IMR-90 (cell line): ENCODE measurements around the gene COL15A1. TPM values are rescaled to one million over a fixed set of nuclear protein-coding genes. Genes with fewer than 3 reads are reported as not detected.

Experiments used
- ATAC-seq: fragments of 200-7000 bp; cut with Tn5 transposase; 2 replicates; pipeline ENCODE4 v1.9.1; 2020; ENCODE audit warnings: low read depth, mild to moderate bottlenecking, moderate library complexity
- BruUV-seq: library from RNA; stranded (reverse); fragments of 400-500 nt; replicated peaks from 2 replicates; lab custom pipeline; 2021; lab: Mats Ljungman, UMichigan
- CTCF ChIA-PET: fragments of 300-600 bp; formaldehyde crosslinking; extraction: SDS; loops from one replicate; lab custom pipeline; 2021; ENCODE audit warnings: antibody characterized with exemption; lab: Yijun Ruan, JAX
- POLR2A ChIA-PET: fragments of 300-600 bp; sonication (Branson Sonifier 250); formaldehyde crosslinking; loops from one replicate; lab custom pipeline; 2022; ENCODE audit warnings: antibody characterized with exemption; ENCODE audit not compliant: unreplicated experiment; lab: Charles Lee
- DNase-seq: peaks from one replicate; pipeline ENCODE4 v3.0.0; 2013
- H2AFZ ChIP-seq: replicated peaks from 2 replicates; pipeline ENCODE3; 2013; ENCODE audit warnings: low read length, mild to moderate bottlenecking; ENCODE audit not compliant: poor library complexity
- H2AK5ac ChIP-seq: 2 replicates; pipeline ENCODE4 v1.6.1; 2013; ENCODE audit warnings: low read depth, low read length, inconsistent platforms
- H2AK9ac ChIP-seq: replicated peaks from 2 replicates; pipeline ENCODE3; 2013; ENCODE audit warnings: mild to moderate bottlenecking, low read depth, low read length, moderate library complexity; ENCODE audit not compliant: poor library complexity
- H2BK120ac ChIP-seq: 2 replicates; pipeline ENCODE4 v1.6.1; 2013; ENCODE audit warnings: low read depth, low read length, inconsistent platforms
- H2BK15ac ChIP-seq: 3 replicates; pipeline ENCODE4 v1.6.1; 2013; ENCODE audit warnings: low read depth, low read length, inconsistent platforms
- H2BK20ac ChIP-seq: 2 replicates; pipeline ENCODE4 v1.6.1; 2013; ENCODE audit warnings: low read depth, mild to moderate bottlenecking, inconsistent platforms, low read length, moderate library complexity
- H2BK5ac ChIP-seq: 2 replicates; pipeline ENCODE4 v1.6.1; 2013; ENCODE audit warnings: mild to moderate bottlenecking, low read depth, low read length, inconsistent platforms; ENCODE audit not compliant: poor library complexity, severe bottlenecking
- H3K14ac ChIP-seq: replicated peaks from 2 replicates; pipeline ENCODE4 v1.6.1; 2013; ENCODE audit warnings: low read depth, low read length, inconsistent platforms
- H3K18ac ChIP-seq: 2 replicates; pipeline ENCODE4 v1.6.1; 2013; ENCODE audit warnings: low read depth, low read length, control low read depth
- H3K23ac ChIP-seq: 2 replicates; pipeline ENCODE4 v1.6.1; 2013; ENCODE audit warnings: low read depth, low read length, inconsistent platforms
- H3K27ac ChIP-seq: 2 replicates; pipeline ENCODE4 v1.5.1; 2013; ENCODE audit warnings: mild to moderate bottlenecking, control low read depth, low read length; ENCODE audit not compliant: insufficient read depth
- H3K27me3 ChIP-seq: 2 replicates; pipeline ENCODE4 v1.6.1; 2013; ENCODE audit warnings: low read length; ENCODE audit not compliant: control insufficient read depth, insufficient read depth
- H3K36me3 ChIP-seq: 2 replicates; pipeline ENCODE4 v1.6.1; 2013; ENCODE audit warnings: low read length, mixed read lengths; ENCODE audit not compliant: control insufficient read depth, insufficient read depth
- H3K4ac ChIP-seq: 2 replicates; pipeline ENCODE4 v1.6.1; 2013; ENCODE audit warnings: low read depth, low read length, inconsistent platforms
- H3K4me1 ChIP-seq: 2 replicates; pipeline ENCODE4 v1.6.1; 2013; ENCODE audit warnings: low read length, mixed read lengths; ENCODE audit not compliant: control insufficient read depth, insufficient read depth
- H3K4me2 ChIP-seq: 2 replicates; pipeline ENCODE4 v1.6.1; 2013; ENCODE audit warnings: low read depth, mild to moderate bottlenecking, control low read depth, low read length, moderate library complexity
- H3K4me3 ChIP-seq: 2 replicates; pipeline ENCODE4 v1.5.1; 2013; ENCODE audit warnings: low read depth, mild to moderate bottlenecking, control low read depth, low read length, moderate library complexity; ENCODE audit not compliant: insufficient read depth
- H3K56ac ChIP-seq: 2 replicates; pipeline ENCODE4 v1.6.1; 2013; ENCODE audit warnings: low read length, inconsistent platforms; ENCODE audit not compliant: insufficient read depth; ENCODE audit errors: extremely low read depth
- H3K79me1 ChIP-seq, 2 experiments: 2 replicates each; pipeline ENCODE4 v1.6.1; 2013; ENCODE audit warnings: low read length in 2 of 2, inconsistent platforms in 1 of 2, low read depth in 1 of 2
- H3K9ac ChIP-seq: 2 replicates; pipeline ENCODE4 v1.6.1; 2013; ENCODE audit warnings: low read depth, low read length, control low read depth
- H3K9me1 ChIP-seq: 2 replicates; pipeline ENCODE4 v1.6.1; 2013; ENCODE audit warnings: low read length, inconsistent platforms; ENCODE audit not compliant: insufficient read depth
- H3K9me3 ChIP-seq: 2 replicates; pipeline ENCODE4 v1.6.1; 2013; ENCODE audit warnings: low read length; ENCODE audit not compliant: control insufficient read depth, insufficient read depth
- H4K20me1 ChIP-seq: 2 replicates; pipeline ENCODE4 v1.6.1; 2013; ENCODE audit warnings: low read length, inconsistent platforms; ENCODE audit not compliant: insufficient read depth
- H4K5ac ChIP-seq: 2 replicates; pipeline ENCODE4 v1.6.1; 2013; ENCODE audit warnings: mild to moderate bottlenecking, low read depth, low read length, control low read depth
- H4K8ac ChIP-seq, 2 experiments: 2 replicates each; pipeline ENCODE4 v1.6.1; 2013; ENCODE audit warnings: low read depth in 2 of 2, low read length in 2 of 2, control low read depth in 1 of 2, inconsistent platforms in 1 of 2
- H4K91ac ChIP-seq: 2 replicates; pipeline ENCODE4 v1.6.1; 2013; ENCODE audit warnings: low read depth, low read length, inconsistent platforms; ENCODE audit not compliant: insufficient read depth
- BHLHE40 ChIP-seq: fragments of 150-350 bp; IDR thresholded peaks from 2 replicates; pipeline ENCODE4 v1.6.1; 2016; ENCODE audit warnings: mild to moderate bottlenecking, low read depth, low read length
- CEBPB ChIP-seq: IDR thresholded peaks from 2 replicates; pipeline ENCODE4 v1.6.1; 2012; ENCODE audit warnings: low read depth, low read length, improper control_type of control experiment
- CHD1 ChIP-seq: IDR thresholded peaks from 2 replicates; pipeline ENCODE4 v1.6.1; 2012; ENCODE audit warnings: low read depth, low read length, improper control_type of control experiment
- CTCF ChIP-seq: conservative IDR thresholded peaks from 2 replicates; pipeline ENCODE4 v1.5.1; 2012; ENCODE audit warnings: mild to moderate bottlenecking, low read depth, low read length, improper control_type of control experiment
- FOS ChIP-seq: fragments of 150-350 bp; IDR thresholded peaks from 2 replicates; pipeline ENCODE4 v1.6.1; 2016; ENCODE audit warnings: low read depth, low read length
- MAFK ChIP-seq: IDR thresholded peaks from 2 replicates; pipeline ENCODE4 v1.6.1; 2012; ENCODE audit warnings: low read depth, low read length, improper control_type of control experiment
- MAZ ChIP-seq: IDR thresholded peaks from 2 replicates; pipeline ENCODE4 v1.6.1; 2012; ENCODE audit warnings: low read depth, mild to moderate bottlenecking, low read length, improper control_type of control experiment, moderate library complexity, borderline replicate concordance
- MXI1 ChIP-seq: IDR thresholded peaks from 2 replicates; pipeline ENCODE4 v1.6.1; 2012; ENCODE audit warnings: low read depth, mild to moderate bottlenecking, low read length, moderate library complexity, borderline replicate concordance
- NFE2L2 ChIP-seq: fragments of 150-350 bp; IDR thresholded peaks from 2 replicates; pipeline ENCODE4 v1.6.1; 2016; ENCODE audit warnings: low read depth, mild to moderate bottlenecking, low read length
- POLR2A ChIP-seq: IDR thresholded peaks from 2 replicates; pipeline ENCODE4 v1.6.1; 2012; ENCODE audit warnings: mild to moderate bottlenecking, low read depth, low read length
- RAD21 ChIP-seq: IDR thresholded peaks from 2 replicates; pipeline ENCODE4 v1.6.1; 2012; ENCODE audit warnings: low read length, improper control_type of control experiment
- RCOR1 ChIP-seq: IDR thresholded peaks from 2 replicates; pipeline ENCODE4 v1.6.1; 2012; ENCODE audit warnings: mild to moderate bottlenecking, low read length, improper control_type of control experiment; ENCODE audit not compliant: insufficient replicate concordance
- RFX5 ChIP-seq: IDR thresholded peaks from 2 replicates; pipeline ENCODE4 v1.8.0; 2012; ENCODE audit warnings: low read depth, mild to moderate bottlenecking, low read length, moderate library complexity
- SMC3 ChIP-seq: fragments of 150-350 bp; IDR thresholded peaks from 2 replicates; pipeline ENCODE4 v1.6.1; 2016; ENCODE audit warnings: low read depth, mild to moderate bottlenecking, antibody characterized with exemption, low read length, moderate library complexity
- USF2 ChIP-seq: fragments of 150-350 bp; IDR thresholded peaks from 2 replicates; pipeline ENCODE4 v1.6.1; 2017; ENCODE audit warnings: mild to moderate bottlenecking, antibody characterized with exemption, low read length, low read depth
- WGBS, 2 experiments: methylation state at CpG; one replicate each; pipeline versions ENCODE4 v1.1.5 to v1.1.7; 2013; ENCODE audit warnings: missing lambda C conversion rate in 2 of 2; ENCODE audit not compliant: insufficient read length in 1 of 2; ENCODE audit errors: extremely low coverage in 2 of 2; 5-methylcytosine and 5-hydroxymethylcytosine counted together
- dilution Hi-C: fragments of 300-500 bp; cut with HindIII; formaldehyde crosslinking; loops from one replicate; pipeline ENCODE4 v1.14.3; 2018; ENCODE audit warnings: low sequenced_read_pairs; ENCODE audit not compliant: unreplicated experiment
- in situ Hi-C: fragments of 300-500 bp; cut with MboI; formaldehyde crosslinking; loops from 3 replicates; pipeline ENCODE4 v1.14.3; 2019; ENCODE audit warnings: low sequenced_read_pairs, inconsistent platforms, mixed read lengths
- intact Hi-C: fragments of 100-400 bp; cut with micrococcal nuclease; formaldehyde crosslinking; loops from 2 replicates; pipeline ENCODE4 v1.10.0; 2022
- polyA plus RNA-seq, 3 experiments: library from polyadenylated mRNA; depleted of rRNA; stranded (reverse); fragments of >200 nt; gene quantifications; 2 replicates each; pipeline ENCODE4 v1.2.3, GENCODE V29; 2012; ENCODE audit warnings: low replicate concordance in 1 of 3
- total RNA-seq: library from RNA; depleted of rRNA; stranded (reverse); fragments of >200 nt; gene quantifications from 2 replicates; pipeline ENCODE4 v1.2.3, GENCODE V29; 2012
- TF ChIP-seq, protein P1 (sequence below): fragments of 150-350 bp; IDR thresholded peaks from 2 replicates; pipeline ENCODE4 v1.6.1; 2016; ENCODE audit warnings: low read depth, mild to moderate bottlenecking, low read length, moderate library complexity, borderline replicate concordance

Gene COL15A1
- total and polyA plus RNA-seq, 2 of the 4 experiments (the other 2 are of a cell fraction): 2.2 to 3.7 TPM

DNA sequence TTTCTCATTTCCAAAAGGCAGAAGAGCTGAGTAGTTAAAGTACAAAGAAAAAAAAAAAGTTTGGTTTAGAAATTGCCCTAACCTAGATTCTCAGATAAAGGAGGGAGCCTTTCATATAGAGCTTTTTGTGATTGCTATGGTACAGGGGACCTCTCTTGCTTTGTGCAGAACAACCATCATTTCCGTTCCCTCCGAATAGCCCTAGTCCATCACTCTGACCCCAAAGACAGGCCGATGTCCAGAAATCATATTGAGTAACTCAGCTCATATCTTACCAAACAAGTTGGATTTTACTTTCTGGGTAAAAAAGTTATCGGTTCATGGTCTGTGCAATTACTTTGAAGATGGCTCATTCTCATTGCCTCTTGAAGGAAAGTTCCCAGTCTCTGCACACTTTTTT is 36.7 kb upstream of the COL15A1 start:
- H2AFZ ChIP-seq: no peak overlapping the region
- no peak overlapping the region for H3K4me2 ChIP-seq
- dilution Hi-C loops (no loop called here), intact Hi-C loops (no loop called here), in situ Hi-C loops (no loop called here)
- peak overlapping the region; percentile 71 for H4K91ac ChIP-seq
- peaks cover 23% of the 10 kb centered on the region for H3K4me1 ChIP-seq
- H3K9ac ChIP-seq: peak overlapping the region; percentile 8; the same call in 1 of the 2 replicates
- DNase-seq (no peak), ATAC-seq (no peak)
- H2AK9ac ChIP-seq: no peak overlapping the region
- peak overlapping the region; percentile 74 for H4K5ac ChIP-seq
- 0 out of 2 replicates have a peak, but pooled peaks cover 3% of the 10 kb centered on the region for H4K20me1 ChIP-seq
- H2BK5ac ChIP-seq: peak overlapping the region; percentile 12
- H3K9me3 ChIP-seq: no peaks in the 10 kb centered on the region
- BruUV-seq: no TSS peak
- peak overlapping the region; percentile 90 for H3K14ac ChIP-seq
- no peaks in the 10 kb centered on the region for H3K36me3 ChIP-seq
- ChIA-PET POLR2A (no interaction called here), CTCF (interaction anchor here (0.6 kb wide), 1 partner anchor 51 kb away, joined by 3 read pairs; no protein-coding TSS in a partner anchor)
- TF ChIP-seq USF2 (no peak), MAFK (no peak), RCOR1 (no peak), NFE2L2 (no peak), BHLHE40 (no peak), MAZ (no peak), SMC3 (no peak), RFX5 (no peak), MXI1 (no peak), CEBPB (no peak), FOS (no peak), CTCF (no peak), POLR2A (no peak), CHD1 (no peak), RAD21 (no peak)
- TF ChIP-seq, protein P1, sequence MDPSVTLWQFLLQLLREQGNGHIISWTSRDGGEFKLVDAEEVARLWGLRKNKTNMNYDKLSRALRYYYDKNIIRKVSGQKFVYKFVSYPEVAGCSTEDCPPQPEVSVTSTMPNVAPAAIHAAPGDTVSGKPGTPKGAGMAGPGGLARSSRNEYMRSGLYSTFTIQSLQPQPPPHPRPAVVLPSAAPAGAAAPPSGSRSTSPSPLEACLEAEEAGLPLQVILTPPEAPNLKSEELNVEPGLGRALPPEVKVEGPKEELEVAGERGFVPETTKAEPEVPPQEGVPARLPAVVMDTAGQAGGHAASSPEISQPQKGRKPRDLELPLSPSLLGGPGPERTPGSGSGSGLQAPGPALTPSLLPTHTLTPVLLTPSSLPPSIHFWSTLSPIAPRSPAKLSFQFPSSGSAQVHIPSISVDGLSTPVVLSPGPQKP: no peak
- H2BK20ac ChIP-seq: peak overlapping the region; percentile 90
- H3K18ac ChIP-seq: peak overlapping the region; percentile 86
- peak overlapping the region; percentile 94 for H2BK120ac ChIP-seq
- no peaks in the 10 kb centered on the region; a peak in 1 of 4 replicates for H3K79me1 ChIP-seq
- peak overlapping the region; percentile 69; the same call in 2 of the 3 replicates for H2BK15ac ChIP-seq
- no peaks in the 10 kb centered on the region for H3K27me3 ChIP-seq
- H3K9me1 ChIP-seq: peaks cover 19% of the 10 kb centered on the region
- peak overlapping the region; percentile 35; the same call in 1 of the 2 replicates for H3K23ac ChIP-seq
- no CpG with 5 or more reads among the region's 4 CpGs for WGBS, 2 experiments
- H3K4ac ChIP-seq: peak overlapping the region; percentile 86
- no peak overlapping the region for H3K4me3 ChIP-seq
- H3K27ac ChIP-seq: peak overlapping the region; percentile 53; the same call in 1 of the 2 replicates
- peak overlapping the region; percentile 85 for H2AK5ac ChIP-seq
- 0 out of 2 replicates have a peak overlapping the region, but pooled peaks have one; percentile 50 for H3K56ac ChIP-seq
- peak overlapping the region; percentile 15 to 70; a peak in 3 of 4 replicates for H4K8ac ChIP-seq
